GM18526 (cell line): ENCODE measurements around the gene CPNE2.

Experiments used
- POLR2A ChIP-seq: IDR thresholded peaks from 3 replicates; pipeline ENCODE4 v1.6.1; 2011; ENCODE audit not compliant: insufficient read length; ENCODE audit errors: extremely low read depth

CPNE2 gene

GRCh38 chr16:57110937-57111336, 18.6 kb downstream of the CPNE2 start:
- TF ChIP-seq POLR2A: no peak

GRCh38 chr16:57111420-57111819, 19.0 kb downstream of the CPNE2 start:
- TF ChIP-seq POLR2A: no peak

GRCh38 chr16:57112403-57113041, 20.1 kb downstream of the CPNE2 start:
- TF ChIP-seq POLR2A: no peak

GRCh38 chr16:57113042-57113453, 20.7 kb downstream of the CPNE2 start:
- TF ChIP-seq POLR2A: no peak

- TF ChIP-seq POLR2A: no peak
These were observed 21.3 kb downstream of the CPNE2 start for GRCh38 chr16:57113664-57114063.

DNA sequence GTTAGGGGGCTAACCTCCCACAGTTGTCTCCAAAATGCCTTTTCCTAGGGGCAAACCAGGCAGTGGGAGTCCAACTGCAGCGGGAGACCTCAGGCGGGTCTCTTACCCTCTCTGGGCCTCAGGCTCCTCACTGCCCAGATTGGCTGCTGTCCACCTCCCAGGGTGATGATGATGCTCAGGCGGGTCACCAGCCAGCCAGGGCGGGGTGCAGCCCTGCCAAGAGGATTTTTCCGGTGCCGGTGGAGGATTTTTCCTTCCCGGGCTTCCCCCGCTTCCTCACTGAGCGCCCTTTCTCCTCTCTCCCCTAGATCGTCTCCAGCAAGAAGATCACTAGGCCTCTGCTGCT, 22.8 kb downstream of the CPNE2 start:
- no peak for TF ChIP-seq POLR2A

- no peak for TF ChIP-seq POLR2A
These were observed 23.3 kb downstream of the CPNE2 start for GRCh38 chr16:57115514-57116182.

DNA sequence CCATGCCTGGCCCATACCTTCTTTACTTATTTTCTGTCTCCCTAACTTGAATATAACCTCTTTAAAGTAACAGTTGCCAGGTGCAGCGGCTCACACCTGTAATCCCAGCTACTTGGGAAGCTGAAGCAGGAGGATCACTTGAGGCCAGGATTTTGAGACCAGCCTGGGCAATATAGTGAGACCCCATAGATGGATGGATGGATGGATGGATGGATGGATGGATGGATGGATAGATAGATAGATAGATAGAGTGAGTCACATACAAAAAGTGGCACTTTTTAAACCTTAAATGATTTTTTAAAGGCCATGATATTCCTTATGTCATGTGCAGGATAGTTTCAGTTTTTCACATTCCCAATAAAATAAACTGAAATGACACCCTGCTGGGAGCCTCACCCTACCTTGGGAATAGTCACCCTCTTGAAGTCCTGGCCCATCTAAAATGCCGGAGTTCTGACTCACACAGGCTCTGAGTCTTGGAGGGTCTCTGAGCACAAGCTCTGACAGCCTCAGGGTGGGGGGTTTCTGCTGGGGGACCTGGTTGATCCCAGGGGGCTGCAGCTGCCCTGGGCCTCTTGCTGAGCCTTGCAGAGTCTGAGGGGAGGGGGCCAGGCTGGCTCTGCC, 26.2 kb downstream of the CPNE2 start:
- TF ChIP-seq POLR2A: no peak

GRCh38 chr16:57123216-57123973, 31.0 kb downstream of the CPNE2 start:
- no peak for TF ChIP-seq POLR2A

GRCh38 chr16:57123974-57124674, 31.7 kb downstream of the CPNE2 start:
- no peak for TF ChIP-seq POLR2A

- TF ChIP-seq POLR2A: no peak
These were observed 33.0 kb downstream of the CPNE2 start for GRCh38 chr16:57125376-57125775.

- TF ChIP-seq POLR2A: no peak
These were observed 33.6 kb downstream of the CPNE2 start for GRCh38 chr16:57125969-57126368.

DNA sequence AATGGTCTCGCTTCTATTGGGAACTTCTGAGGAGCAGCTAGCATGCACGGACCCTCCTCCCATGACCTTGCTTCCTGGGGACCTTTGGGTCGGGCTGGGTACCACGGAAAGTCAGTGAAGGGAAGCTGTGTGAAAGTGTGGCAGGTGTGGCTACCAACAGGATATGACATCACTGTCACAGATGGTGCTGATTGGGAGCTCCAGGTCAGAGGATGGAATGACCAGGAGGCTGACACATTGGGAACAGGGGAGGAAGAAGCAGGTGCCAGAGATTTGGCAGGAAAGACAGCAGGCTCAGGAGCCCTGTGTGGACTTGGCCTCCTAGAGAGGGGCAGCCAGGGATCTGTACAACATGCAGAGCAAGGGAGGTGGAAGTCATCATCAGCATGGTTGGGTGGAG, 34.0 kb downstream of the CPNE2 start:
- TF ChIP-seq POLR2A: no peak

DNA sequence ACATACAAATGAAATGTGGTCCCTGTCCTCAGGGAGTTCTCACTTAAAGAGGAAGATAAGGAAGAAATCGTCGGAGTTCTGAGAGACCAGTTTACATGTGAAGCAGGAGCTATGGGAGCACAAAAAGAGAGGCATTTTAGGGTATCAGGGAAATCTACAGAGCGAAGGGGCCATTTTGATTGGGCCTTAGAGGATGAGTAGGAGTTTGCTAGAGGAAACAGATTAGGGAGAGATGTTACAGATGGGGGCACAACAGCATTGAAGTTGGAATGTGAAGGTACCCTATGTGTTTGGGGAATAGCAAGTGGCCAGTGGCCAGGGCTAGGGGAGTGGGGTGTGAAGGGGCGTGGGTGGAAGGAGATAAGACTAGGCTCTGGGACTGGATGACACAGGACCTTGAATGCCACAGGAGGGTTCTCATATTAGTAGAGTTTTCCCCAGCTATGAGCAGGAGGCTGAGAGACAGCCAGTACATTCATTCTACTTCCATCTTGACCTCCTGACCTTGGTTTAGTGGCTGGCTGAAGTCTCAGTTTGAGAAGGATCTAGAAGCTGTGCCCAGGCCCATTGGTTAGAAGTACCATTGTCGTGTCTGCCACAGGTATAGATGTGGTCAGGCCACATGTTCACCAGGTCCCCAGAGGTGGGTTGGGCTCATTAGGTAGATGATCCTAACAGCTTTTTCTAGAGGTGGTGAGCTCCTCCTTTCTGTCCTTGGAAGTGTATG, 34.8 kb downstream of the CPNE2 start:
- no peak for TF ChIP-seq POLR2A

DNA sequence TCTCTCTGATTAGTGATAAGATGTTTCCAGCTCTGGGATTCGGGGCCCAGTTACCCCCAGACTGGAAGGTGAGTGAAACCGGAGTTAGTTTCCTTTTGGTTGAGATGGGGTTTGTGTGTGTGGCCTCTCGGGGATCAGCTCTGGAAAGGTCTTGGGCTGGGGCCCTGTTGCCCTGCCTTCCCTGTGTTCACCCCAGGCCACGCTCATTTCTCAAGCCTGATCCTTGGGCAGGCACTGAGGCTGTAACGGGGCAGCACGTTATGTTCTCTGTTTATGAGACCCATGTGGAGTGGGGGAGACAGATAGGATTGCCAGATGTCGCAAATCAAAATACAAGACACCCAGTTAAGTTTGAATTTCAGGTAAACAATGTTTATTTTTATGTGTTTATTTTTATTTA, 35.5 kb downstream of the CPNE2 start:
- TF ChIP-seq POLR2A: no peak
